HG02981 (cell line): Measurements from ENCODE around the gene DNAJB9.
A peak's percentile ranks its signal among the peaks of the same experiment; 100 is the strongest.

Experiments
- ATAC-seq: cut with Tn5 transposase; IDR thresholded peaks from one replicate; pipeline ENCODE4 v1.9.1; 2021; ENCODE audit warnings: mild to moderate bottlenecking, moderate library complexity; ENCODE audit not compliant: unreplicated experiment

DNAJB9 gene

GRCh38 chr7:108565987-108566386 is 3.7 kb upstream of the DNAJB9 start:
- no peak for ATAC-seq

GRCh38 chr7:108568801-108569380 is 783 bp upstream of the DNAJB9 start:
- no peak for ATAC-seq

GRCh38 chr7:108570146-108570755 is 577 bp downstream of the DNAJB9 start:
- ATAC-seq: peak; percentile 24

GRCh38 chr7:108572480-108572879 is 2.8 kb downstream of the DNAJB9 start:
- ATAC-seq: no peak

GRCh38 chr7:108575156-108575555 is 5.5 kb downstream of the DNAJB9 start:
- ATAC-seq: no peak

GRCh38 chr7:108576116-108576515 is 6.4 kb downstream of the DNAJB9 start:
- no peak for ATAC-seq

- no peak for ATAC-seq
Observed at GRCh38 chr7:108578937-108579336, 9.3 kb downstream of the DNAJB9 start.

- ATAC-seq: no peak
Observed at GRCh38 chr7:108580298-108580697, 10.6 kb downstream of the DNAJB9 start.

GRCh38 chr7:108581655-108582491 is 12.2 kb downstream of the DNAJB9 start:
- no peak for ATAC-seq

GRCh38 chr7:108584211-108584610 is 14.5 kb downstream of the DNAJB9 start:
- ATAC-seq: no peak

- no peak for ATAC-seq
Observed at GRCh38 chr7:108585843-108586242, 16.2 kb downstream of the DNAJB9 start.

GRCh38 chr7:108586274-108586710 is 16.6 kb downstream of the DNAJB9 start:
- no peak for ATAC-seq

GRCh38 chr7:108589199-108589598 is 19.5 kb downstream of the DNAJB9 start:
- ATAC-seq: no peak

- ATAC-seq: no peak
Observed at GRCh38 chr7:108589874-108590273, 20.2 kb downstream of the DNAJB9 start.

GRCh38 chr7:108590606-108591005 is 20.9 kb downstream of the DNAJB9 start:
- ATAC-seq: no peak

- no peak for ATAC-seq
Observed at GRCh38 chr7:108592646-108593201, 23.1 kb downstream of the DNAJB9 start.

- no peak for ATAC-seq
Observed at GRCh38 chr7:108596560-108596959, 26.9 kb downstream of the DNAJB9 start.

GRCh38 chr7:108598153-108598552 is 28.5 kb downstream of the DNAJB9 start:
- no peak for ATAC-seq

GRCh38 chr7:108598914-108599580 is 29.4 kb downstream of the DNAJB9 start:
- ATAC-seq: no peak

GRCh38 chr7:108600399-108600798 is 30.7 kb downstream of the DNAJB9 start:
- ATAC-seq: no peak

- no peak for ATAC-seq
Observed at GRCh38 chr7:108603656-108604306, 34.1 kb downstream of the DNAJB9 start.
